Right lobe of liver (tissue), 6 donors: ENCODE data around the gene UNC13B. TPM values are rescaled to one million over a fixed set of nuclear protein-coding genes. Genes with fewer than 3 reads are reported as not detected.

Experiments
- ATAC-seq, 4 donors: fragments of 200-7000 bp; cut with Tn5 transposase; one replicate each; pipeline ENCODE4 v1.9.1; 2020; ENCODE audit warnings: mild to moderate bottlenecking in 4 of 4, moderate library complexity in 4 of 4
- DNase-seq, 3 donors: peaks; one replicate each; pipeline ENCODE4 v3.0.0-alpha.2; 2020
- H3K27ac ChIP-seq, 3 donors: fragments of 200-600 bp; one replicate each; pipeline ENCODE4 v1.8.0; 2022
- H3K27me3 ChIP-seq, 2 donors: fragments of 200-600 bp; one replicate each; pipeline ENCODE4 v1.8.0; 2022
- H3K36me3 ChIP-seq, 4 donors: fragments of 200-600 bp; sonication (generic) in 1 of 4; one replicate each; pipeline versions ENCODE4 v1.5.1 to v1.8.0; 2017 to 2022; ENCODE audit warnings: control low read depth in 1 of 4
- H3K4me1 ChIP-seq, 4 donors: fragments of 200-600 bp; sonication (generic) in 1 of 4; one replicate each; pipeline versions ENCODE4 v1.5.1 to v1.8.0; 2017 to 2022; ENCODE audit warnings: control low read depth in 1 of 4
- H3K4me3 ChIP-seq, 3 donors: fragments of 200-600 bp; one replicate each; pipeline ENCODE4 v1.8.0; 2022
- H3K9me3 ChIP-seq, 4 donors: fragments of 200-600 bp; sonication (generic) in 1 of 4; one replicate each; pipeline versions ENCODE4 v1.5.1 to v1.8.0; 2017 to 2022; ENCODE audit warnings: control low read depth in 1 of 4
- POLR2A ChIP-seq: fragments of 450-650 bp; IDR thresholded peaks from one replicate; pipeline ENCODE4 v1.6.1; 2017; ENCODE audit warnings: antibody characterized with exemption, mild to moderate bottlenecking
- WGBS: methylation state at CpG from one replicate; pipeline ENCODE4 v1.1.6; 2018; ENCODE audit warnings: low coverage, low lambda C conversion rate; ENCODE audit not compliant: insufficient coverage; ENCODE audit errors: missing lambda C conversion rate; 5-methylcytosine and 5-hydroxymethylcytosine counted together
- intact Hi-C, 2 donors: fragments of 100-400 bp; cut with DNase I; formaldehyde crosslinking; loops; one replicate each; pipeline versions ENCODE4 v1.11.2 to v1.14.1; 2022
- total RNA-seq, 6 experiments: library from RNA; depleted of rRNA in 2 of 6; stranded (reverse); fragments of >200 nt in 2 of 6; fragmentation: NEBNext Ultra II Directional in 3 of 6; extraction: Animal tissue kit (Norgen Biotek cat#: 25700) in 3 of 6; gene quantifications; one replicate each; pipeline versions ENCODE4 v1.1.0 to v1.2.4, GENCODE V29; 2016 to 2023
- TF ChIP-seq, protein P1 (sequence below), 4 donors: fragments of 200-600 bp in 3 of 4; fragments of 450-650 bp in 1 of 4; IDR thresholded peaks; one replicate each; pipeline versions ENCODE4 v1.5.1 to v1.8.0; 2016 to 2022; ENCODE audit warnings: antibody characterized with exemption in 4 of 4, mild to moderate bottlenecking in 2 of 4
- donor health status: DM: no; HTN: yes; CAD: no.
- donor health status: DM: no; HTN: no; CAD: no.
- donor health status: DM: no; HTN: no; CAD: no.
- donor health status: DM: no; HTN: yes; CAD: no.
- donor health status: DM: no; HTN: yes; CAD: no.

The UNC13B gene
- total RNA-seq, 6 experiments from 2014 or later: 14.5 to 23.0 (median 20.7) TPM

DNA sequence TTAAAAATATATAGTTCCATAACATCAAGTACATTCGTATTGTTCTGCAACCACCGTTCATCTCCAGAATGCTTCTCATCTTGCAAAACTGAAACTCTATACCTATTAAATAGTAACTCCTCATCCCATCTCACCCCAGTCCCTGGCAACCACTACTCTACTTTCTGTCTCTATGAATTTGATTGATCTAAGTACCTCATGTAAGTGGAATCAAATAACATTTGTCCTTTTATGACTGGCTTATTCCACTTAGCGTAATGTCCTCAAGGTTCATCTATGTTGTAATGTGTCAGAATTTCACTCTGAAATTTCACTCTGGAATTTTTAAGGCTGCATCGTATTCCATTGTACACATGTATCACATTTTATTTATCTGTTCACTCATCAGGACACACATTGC lies 196.0 kb downstream of the UNC13B start:
- 98% methylated on average over 4 of the region's 4 CpGs for WGBS
- intact Hi-C loops: no loop called here

DNA sequence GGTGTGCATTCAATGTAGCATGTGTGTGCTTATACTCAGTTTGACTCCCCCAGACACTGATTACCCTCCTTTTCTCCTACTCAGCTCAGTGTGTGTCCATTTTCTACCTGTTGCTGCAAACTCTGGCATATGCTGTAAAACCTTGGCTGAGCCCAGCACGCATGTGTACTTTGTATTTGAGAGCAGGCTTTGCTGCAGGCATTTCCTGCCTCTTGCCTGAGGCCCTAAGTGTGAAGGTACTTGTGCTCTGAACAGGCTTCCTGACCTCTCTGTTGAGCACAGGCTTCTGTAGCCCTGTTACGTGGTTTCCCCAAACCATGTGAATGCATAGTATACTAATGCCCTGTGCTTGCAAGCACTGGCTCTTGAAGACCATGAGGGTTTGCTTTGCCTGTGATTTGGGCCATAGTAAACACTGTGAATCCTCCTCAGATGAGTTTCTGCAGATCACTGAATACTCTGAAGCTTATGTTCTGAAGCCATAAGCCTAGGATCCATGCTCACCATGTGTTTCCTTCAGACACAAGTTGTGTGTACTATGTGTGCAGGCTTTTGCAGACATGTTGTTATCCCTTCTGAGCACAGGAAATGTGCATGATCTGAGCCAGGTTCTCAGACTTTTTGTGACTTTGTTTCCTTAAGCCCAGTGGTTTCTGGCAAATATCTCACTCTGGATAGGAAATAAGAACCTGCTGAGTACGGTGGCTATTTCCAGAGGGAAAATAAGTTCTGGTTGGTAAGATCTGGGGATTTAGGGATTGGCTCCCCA lies 203.2 kb downstream of the UNC13B start:
- H3K9me3 ChIP-seq: no peaks in the 10 kb centered on the region
- intact Hi-C loops: no loop called here
- H3K4me1 ChIP-seq: no peaks in the 10 kb centered on the region
- no peak overlapping the region for H3K27ac ChIP-seq
- ATAC-seq (peak in 3 of 4 donors; percentile 27 to 44 (median 43)), DNase-seq (no peak)
- WGBS: 44% methylated on average over 2 of the region's 3 CpGs
- no peak overlapping the region for H3K4me3 ChIP-seq
- H3K27me3 ChIP-seq: no peaks in the 10 kb centered on the region
- TF ChIP-seq, protein P1, sequence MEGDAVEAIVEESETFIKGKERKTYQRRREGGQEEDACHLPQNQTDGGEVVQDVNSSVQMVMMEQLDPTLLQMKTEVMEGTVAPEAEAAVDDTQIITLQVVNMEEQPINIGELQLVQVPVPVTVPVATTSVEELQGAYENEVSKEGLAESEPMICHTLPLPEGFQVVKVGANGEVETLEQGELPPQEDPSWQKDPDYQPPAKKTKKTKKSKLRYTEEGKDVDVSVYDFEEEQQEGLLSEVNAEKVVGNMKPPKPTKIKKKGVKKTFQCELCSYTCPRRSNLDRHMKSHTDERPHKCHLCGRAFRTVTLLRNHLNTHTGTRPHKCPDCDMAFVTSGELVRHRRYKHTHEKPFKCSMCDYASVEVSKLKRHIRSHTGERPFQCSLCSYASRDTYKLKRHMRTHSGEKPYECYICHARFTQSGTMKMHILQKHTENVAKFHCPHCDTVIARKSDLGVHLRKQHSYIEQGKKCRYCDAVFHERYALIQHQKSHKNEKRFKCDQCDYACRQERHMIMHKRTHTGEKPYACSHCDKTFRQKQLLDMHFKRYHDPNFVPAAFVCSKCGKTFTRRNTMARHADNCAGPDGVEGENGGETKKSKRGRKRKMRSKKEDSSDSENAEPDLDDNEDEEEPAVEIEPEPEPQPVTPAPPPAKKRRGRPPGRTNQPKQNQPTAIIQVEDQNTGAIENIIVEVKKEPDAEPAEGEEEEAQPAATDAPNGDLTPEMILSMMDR (IDR thresholded peaks at IDR 0.05): no peak
- H3K36me3 ChIP-seq: no peaks in the 10 kb centered on the region

More for the DNA sequence above, 196.0 kb downstream of the UNC13B start:
- H3K4me3 ChIP-seq: no peak overlapping the region
- TF ChIP-seq, protein P1 (IDR thresholded peaks at IDR 0.05): no peak
- TF ChIP-seq POLR2A: no peak
- no peak for ATAC-seq
- H3K27me3 ChIP-seq: no peaks in the 10 kb centered on the region
- H3K4me1 ChIP-seq: no peaks in the 10 kb centered on the region
- no peaks in the 10 kb centered on the region for H3K9me3 ChIP-seq
- DNase-seq: no peak
- no peaks in the 10 kb centered on the region for H3K36me3 ChIP-seq
- H3K27ac ChIP-seq: no peak overlapping the region

DNA sequence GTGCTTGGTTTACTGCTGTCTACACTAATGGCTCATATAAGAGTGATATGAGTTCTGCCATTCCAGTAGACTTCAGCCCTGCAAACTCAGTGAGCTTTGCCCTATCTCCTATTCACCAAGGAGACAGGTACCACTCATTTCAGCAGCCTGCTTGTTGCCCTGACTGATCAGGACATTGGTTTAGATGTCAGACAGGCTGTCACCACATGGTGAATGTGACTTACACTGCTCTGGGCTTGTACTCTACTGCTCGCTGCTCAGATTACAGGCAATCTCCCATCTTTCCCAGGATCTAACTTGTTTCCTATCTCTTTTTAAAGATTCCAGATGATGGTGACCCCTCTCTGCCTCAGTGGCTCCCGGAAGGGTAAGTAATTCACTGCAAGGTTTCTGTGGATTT lies 204.8 kb downstream of the UNC13B start:
- H3K36me3 ChIP-seq: peaks cover 0 to 4% (median 0%) of the 10 kb centered on the region in 4 donors
- H3K27me3 ChIP-seq: no peaks in the 10 kb centered on the region
- no peak overlapping the region for H3K27ac ChIP-seq
- WGBS: 90% methylated on average over 1 of the region's 2 CpGs
- ATAC-seq (no peak), DNase-seq (no peak)
- H3K9me3 ChIP-seq: no peaks in the 10 kb centered on the region
- no peak overlapping the region for H3K4me3 ChIP-seq
- no peaks in the 10 kb centered on the region for H3K4me1 ChIP-seq
- intact Hi-C loops: no loop called here
- no peak for TF ChIP-seq POLR2A
- TF ChIP-seq, protein P1 (IDR thresholded peaks at IDR 0.05): no peak

DNA sequence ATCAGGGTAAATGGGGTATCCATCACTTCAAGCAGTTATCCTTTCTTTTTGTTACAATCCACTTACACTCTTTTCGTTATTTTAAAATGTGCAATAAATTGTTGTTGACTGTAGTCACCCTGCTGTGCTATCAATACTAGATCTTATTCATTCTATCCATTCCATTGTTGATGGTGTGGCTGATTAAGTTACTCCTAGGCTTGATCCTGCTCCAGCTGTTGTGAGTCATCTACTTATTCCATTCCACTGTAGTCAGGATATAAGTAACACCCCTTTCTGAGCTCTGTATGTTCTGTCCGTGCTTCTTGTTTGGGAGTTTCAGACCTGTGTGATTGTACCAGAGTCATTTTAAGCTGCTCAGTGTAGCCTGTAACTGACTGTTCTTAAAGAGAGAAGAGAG lies 205.6 kb downstream of the UNC13B start:
- Histone ChIP-seq H3K4me3 (no peak overlapping the region), H3K27ac (no peak overlapping the region), H3K36me3 (peaks cover 0 to 7% (median 0%) of the 10 kb centered on the region in 4 donors), H3K27me3 (no peaks in the 10 kb centered on the region), H3K9me3 (no peaks in the 10 kb centered on the region), H3K4me1 (no peaks in the 10 kb centered on the region)
- TF ChIP-seq, protein P1 (IDR thresholded peaks at IDR 0.05): no peak
- no peak for TF ChIP-seq POLR2A
- intact Hi-C loops: no loop called here
- DNase-seq: no peak
- 90% methylated on average over 2 of the region's 2 CpGs for WGBS
- no peak for ATAC-seq
